Activated T-cell treated with anti-CD3 and anti-CD28 coated beads for 1 hour (primary cell): ENCODE results near the gene DENND4B.
A peak's percentile ranks its signal among the peaks of the same experiment; 100 is the strongest.
"Not testable (repeated sequence)": the region's sequence is repeated elsewhere in the genome, so short reads cannot be mapped to it uniquely, and the experiment has no call there.

ENCODE experiments used
- DNase-seq: peaks from one replicate; pipeline ENCODE4 v3.0.0-alpha.2; 2020; ENCODE audit warnings: low read depth

DENND4B gene, protein sequence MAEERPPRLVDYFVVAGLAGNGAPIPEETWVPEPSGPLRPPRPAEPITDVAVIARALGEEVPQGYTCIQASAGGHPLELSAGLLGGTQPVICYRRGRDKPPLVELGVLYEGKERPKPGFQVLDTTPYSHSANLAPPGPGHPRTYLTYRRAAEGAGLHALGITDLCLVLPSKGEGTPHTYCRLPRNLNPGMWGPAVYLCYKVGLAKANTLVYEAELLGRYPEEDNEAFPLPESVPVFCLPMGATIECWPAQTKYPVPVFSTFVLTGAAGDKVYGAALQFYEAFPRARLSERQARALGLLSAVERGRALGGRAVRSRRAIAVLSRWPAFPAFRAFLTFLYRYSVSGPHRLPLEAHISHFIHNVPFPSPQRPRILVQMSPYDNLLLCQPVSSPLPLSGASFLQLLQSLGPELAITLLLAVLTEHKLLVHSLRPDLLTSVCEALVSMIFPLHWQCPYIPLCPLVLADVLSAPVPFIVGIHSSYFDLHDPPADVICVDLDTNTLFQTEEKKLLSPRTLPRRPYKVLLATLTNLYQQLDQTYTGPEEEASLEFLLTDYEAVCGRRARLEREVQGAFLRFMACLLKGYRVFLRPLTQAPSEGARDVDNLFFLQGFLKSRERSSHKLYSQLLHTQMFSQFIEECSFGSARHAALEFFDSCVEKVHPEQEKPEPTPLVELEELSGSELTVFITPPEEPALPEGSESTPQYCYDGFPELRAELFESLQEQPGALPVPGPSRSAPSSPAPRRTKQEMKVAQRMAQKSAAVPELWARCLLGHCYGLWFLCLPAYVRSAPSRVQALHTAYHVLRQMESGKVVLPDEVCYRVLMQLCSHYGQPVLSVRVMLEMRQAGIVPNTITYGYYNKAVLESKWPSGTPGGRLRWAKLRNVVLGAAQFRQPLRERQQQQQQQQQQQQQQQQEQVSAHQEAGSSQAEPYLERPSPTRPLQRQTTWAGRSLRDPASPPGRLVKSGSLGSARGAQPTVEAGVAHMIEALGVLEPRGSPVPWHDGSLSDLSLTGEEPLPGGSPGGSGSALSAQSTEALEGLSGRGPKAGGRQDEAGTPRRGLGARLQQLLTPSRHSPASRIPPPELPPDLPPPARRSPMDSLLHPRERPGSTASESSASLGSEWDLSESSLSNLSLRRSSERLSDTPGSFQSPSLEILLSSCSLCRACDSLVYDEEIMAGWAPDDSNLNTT (N-terminal part only)

DNA sequence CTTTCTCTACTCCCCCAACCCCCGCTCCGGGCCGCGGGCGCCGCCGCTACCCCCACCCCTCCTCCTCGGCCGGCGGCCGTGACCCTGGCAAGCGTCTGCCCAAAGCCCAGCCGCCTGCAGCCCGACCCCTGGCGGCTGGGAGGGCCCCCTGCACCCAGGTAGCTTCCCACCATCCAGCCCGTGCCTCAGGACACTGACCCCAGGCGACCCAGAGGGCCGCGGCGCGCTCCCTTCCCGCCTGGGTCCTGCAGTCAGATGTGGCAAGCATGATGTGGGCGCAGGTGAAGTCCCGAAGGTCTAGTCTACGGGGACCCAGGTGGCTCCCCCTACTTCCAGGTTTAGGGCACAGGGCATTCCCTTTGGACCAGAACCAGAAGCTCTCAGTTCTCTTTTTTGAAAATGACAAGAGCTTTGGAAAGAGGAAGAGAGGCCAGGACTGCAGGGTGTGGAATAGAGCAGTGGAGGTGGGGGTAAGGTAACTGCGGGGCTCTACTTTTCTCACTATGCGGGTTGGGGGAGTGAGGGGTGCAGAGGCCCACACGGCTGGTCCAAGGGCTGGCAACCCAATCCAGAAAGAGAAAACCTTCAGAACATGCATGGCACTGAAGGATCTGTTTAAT, at the start of gene DENND4B:
Gene DENND4B (minus strand): TSS at position 97 of the 620 bp plus-strand sequence. CDS start 2,344 bp downstream, outside the sequence.
- DNase-seq, result peak; percentile 61

DNA sequence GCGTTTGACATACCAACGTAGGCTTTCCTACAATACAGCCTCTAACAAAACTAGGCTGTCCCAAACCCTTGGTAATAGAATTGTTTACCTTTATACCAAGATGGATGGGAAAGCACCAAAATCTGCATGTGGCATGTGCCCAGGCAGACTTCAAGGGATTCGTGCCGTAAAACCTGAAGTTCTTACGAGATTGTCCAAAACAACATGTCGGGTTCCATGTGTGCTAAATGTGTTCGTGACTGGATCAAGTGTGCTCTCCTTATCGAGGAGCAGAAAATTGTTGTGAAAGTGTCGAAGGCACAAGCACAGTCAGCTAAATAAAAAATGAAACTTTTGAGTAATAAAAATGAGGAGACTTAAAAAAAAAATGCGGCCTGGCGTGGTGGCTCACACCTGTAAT, 49.1 kb upstream of the DENND4B start:
- no peak for DNase-seq

DNA sequence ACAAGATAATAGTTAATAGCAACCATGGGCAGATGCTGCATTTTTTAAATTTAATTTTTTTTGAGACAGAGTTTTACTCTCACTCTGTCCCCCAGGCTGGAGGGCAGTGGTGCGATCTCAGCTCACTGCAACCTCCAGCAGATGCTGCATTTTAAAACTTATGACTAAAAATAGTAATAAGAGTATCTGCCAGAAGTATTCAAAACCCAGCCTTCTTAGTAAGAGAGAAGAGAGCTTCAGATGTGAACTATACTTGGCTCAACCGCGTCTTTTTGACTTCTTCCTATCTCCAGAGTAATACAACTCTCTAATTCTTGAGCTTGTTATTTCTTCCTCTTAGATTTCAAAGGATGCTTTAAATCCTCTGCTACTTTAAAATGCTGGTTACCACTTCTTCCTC, 48.7 kb upstream of the DENND4B start:
- DNase-seq, result no peak

DNA sequence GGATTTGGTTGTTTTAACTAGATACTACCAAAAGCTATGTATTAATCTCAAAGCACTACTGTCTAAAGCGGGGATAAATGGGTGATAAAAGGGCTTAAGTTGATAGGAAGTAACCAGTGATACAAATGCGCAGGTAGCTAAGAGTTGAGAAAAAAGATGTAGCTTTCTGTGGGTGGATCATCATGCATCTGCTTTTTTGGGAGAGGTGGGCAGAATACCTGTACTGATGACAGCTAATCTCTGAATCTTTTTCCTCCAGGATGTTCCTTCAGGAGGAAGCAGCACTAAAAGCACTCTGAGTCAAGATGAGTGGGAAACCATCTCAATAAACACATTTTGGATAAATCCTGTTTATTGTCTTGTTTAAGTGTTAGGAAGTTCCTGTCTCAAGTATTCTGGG, 45.3 kb upstream of the DENND4B start:
- no peak for DNase-seq

DNA sequence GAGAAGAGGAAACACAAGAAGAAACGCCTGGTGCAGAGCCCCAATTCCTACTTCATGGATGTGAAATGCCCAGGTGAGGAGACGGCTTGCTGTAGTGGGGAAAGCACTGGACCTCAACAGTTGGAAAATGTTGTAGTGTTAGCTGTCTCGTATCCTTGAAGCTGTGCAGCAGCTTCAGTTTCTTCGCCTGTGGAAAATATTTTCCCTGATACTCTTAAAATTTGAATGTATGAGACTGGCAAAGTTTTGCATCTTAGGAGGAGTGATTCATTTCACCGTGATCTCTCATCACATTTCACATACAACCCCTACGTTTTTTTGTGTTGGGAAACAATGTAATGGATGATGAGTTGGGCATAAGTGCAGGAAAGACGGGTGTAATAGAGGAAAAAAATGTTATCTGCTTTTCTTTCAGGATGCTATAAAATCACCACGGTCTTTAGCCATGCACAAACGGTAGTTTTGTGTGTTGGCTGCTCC, 44.7 kb upstream of the DENND4B start:
- DNase-seq, result no peak

DNA sequence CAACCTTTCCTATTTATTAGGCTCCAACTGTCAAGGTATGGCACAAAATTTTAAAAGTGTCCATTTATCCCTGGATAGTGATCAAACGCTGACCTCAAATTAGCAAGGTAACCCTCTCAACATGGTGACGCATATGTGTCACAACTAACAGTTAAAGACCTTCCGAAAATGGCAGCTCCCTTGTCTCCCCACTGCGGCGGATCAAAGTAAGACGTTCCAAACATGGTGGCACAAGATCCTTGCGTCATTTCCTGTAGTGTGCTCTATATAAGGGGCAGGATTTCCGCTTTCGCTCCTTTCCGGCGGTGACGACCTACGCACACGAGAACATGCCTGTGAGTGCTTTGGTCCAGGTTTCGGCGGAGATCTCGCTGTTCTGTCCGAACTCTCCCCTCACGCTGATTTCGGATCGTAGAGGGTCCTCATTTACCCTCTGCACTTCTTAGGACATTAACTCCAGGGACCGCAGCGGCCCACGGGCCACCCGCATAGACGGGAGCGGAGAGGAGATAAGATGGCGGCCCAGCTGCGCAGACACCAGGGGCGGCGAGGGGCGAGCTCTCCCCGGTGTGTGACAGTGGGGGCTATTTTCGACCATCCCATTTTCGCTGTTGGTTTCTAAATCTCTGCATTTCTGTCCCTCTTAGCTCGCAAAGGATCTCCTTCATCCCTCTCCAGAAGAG, 44.1 kb upstream of the DENND4B start, which contains the start of gene RPS27:
Gene RPS27 (plus strand): TSS at position 295 of the 683 bp plus-strand sequence. CDS start 35 bp downstream, at position 330.
- peak; percentile 75 for DNase-seq

DNA sequence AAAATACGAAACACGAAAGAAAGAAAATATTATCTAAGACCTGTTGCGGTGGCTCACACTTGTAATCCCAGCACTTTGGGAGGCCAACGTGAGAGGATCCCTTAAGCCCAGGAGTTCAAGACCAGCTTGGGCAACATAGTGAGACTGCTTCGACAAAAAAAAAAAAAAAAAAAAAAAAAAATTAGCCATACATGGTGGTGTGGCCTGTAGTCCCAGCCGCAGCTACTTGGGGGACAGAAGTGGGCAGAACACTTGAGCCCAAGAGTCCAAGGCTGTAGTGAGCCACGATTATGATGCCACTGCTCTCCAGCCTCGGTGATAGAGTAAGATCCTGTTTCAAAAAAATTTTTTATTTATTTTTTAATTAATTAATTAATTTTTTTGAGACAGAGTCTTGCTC, 41.1 kb upstream of the DENND4B start:
- DNase-seq, result no peak

DNA sequence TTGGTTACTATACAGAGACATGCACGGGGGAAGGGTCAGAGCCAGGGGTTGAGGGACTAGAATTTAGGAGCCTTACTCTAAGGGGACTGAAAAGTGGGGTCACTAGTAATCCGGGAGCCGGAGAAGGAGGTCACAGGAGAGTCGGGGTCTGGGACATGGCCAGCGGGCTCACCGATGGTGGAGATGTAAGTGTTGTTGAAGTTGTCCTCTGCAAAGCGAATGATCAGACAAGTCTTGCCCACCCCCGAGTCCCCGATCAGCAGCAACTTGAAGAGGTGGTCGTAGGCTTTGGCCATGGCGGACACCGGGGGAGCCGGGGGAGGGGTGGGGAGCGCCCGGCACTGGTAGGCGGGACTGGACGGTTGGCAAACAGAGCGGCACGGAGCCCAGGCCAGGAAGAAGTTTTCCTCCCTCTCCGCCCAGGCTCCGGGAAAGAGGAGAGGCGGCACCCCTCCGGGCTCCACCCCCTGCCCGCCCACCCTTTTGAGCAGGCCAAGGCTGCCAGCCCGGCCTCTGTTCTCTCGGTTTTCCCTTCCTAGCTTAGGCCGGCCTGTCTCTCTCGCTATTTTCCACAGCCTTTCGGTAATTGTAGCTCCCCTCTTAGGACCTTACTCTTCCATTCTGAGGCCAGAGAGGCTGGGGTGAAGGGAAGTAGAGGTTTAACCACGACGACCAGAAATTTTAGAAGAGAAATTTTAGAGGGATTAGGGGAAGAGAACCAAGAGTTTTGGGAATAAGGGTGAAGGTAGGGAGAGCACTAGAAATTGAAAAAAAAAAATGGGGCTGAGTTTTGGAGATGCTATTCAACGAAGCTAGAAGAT, 39.6 kb upstream of the DENND4B start, which contains the start of gene RAB13:
Gene RAB13 (minus strand): TSS at position 399 of the 821 bp plus-strand sequence. CDS start 103 bp downstream, at position 296.
- no peak for DNase-seq

DNA sequence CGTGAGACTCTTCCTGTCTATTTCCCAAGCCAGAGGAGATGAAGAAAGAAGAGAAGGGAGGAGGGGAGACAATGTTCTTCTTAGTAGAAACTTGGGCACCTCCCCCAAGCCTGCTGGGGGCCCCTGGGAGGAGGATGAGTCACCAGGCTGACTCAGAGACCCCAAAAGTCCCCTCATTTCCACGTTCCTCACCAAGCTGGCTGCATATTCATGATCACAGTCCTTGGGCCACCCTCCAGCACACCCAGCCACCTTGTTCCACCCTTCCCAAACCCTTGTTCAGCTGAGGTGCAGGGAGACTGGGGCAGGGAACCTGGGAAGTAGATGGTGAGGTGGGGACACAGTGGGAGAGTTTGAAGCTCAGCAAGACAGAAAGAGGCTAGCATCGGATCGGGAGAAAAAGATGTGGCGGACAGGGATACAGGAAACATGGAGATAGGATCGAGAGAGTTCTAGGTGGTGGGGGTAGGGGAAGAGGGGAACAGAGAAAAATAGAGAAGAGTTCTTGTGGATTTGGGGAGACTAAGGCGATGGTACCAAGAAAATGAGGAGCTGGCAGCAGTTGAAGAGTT, 38.9 kb upstream of the DENND4B start:
- no peak for DNase-seq

DNA sequence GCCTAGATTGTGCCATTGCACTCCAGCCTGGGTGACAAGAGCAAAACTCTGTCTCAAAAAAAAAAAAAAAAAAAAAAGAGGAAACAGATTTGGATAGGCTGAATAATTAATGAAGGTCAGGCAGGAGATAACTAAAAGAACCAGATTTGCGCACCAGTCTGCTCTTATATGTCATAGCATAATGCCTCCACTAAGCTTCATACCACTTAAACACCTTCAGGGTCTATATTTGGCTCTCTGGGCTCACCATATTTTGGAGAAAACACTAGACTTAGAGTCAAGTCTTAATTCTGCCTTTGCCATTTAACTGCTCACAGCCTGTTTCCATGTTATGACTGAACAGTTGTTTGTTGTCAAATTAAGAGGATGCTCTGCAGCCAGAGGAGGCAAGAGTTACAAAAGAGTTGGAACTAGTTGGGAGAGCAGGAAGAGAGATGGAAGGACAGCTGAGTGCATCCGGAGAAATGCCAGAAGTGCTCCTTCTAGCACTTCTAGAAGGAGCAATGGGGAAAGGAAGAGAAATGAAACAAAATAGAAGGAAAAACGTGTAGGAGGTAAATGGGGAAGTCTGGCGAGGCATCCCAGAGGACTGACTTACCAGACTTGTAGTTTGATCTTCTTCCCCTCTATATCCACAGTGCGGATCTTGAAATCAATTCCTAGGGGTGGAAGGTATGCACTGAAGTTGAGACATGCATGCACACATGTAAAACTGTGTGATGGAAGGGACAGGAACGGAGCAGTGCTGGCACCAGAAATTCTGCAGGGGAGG, 37.8 kb upstream of the DENND4B start:
- DNase-seq, result no peak

DNA sequence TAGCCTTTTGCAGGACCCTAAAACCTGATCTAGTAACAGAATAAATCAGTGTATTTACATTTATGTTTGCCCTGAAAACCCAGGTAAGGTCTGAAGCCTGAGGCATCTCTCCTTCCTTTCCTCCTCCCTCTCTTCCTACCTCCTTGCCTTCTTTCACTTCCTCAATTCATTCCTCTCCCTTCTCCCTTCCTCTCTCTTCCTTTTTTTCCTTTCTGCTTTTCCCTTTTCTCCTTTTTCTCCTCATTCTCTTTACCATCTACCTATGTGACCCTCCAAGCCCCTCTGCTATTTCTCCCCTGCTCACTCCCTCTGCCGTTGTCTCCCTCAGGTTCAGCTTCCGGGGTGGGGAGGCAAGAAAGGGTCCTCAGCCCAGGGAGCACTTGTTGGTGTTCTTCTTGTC, 35.2 kb upstream of the DENND4B start:
- not testable (repeated sequence) for DNase-seq

DNA sequence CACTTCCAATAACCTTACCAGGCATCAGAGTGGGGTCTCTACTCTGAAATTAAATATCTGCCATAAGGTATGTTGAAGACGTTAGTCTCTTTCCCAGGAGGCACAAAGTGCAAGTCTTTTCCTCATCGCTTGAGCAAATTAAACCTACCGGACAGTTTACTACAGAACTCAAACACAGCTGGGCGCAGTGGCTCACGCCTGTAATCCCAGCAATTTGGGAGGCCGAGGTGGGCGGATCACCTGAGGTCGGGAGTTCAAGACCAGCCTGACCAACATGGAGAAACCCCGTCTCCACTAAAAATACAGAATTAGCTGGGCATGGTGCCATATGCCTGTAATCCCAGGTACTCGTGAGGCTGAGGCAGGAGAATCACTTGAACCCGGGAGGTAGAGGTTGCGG, 32.6 kb upstream of the DENND4B start:
- not testable (repeated sequence) for DNase-seq

DNA sequence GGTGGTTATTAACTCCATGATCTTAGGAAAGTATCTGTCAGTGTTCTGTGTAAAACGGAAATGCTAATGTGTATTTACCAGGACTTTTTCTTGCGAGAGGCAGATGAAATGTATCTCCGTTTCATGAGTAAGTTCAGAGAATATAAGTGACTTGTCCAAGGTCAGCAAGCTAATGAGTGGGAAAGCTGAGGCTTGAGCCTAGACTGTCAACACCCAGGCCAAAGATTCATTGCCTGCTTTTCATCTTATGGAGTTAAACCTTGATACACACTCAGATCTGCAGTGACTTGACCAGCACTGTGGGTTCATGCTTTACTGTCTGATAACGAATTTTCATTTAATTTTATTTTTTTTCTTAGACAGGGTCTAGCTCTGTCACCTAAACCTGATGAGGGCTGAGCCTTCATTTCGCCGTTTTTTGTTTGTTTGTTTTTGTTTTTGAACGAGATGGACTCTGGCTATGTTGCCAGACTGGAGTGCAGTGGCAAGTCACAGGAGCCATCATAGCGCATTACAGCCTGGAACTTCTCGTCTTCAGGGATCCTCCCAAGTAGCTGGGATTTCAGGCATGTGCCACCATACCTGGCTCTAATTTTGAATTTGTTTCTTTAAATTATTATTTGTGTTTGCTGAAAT, 31.9 kb upstream of the DENND4B start:
- no peak for DNase-seq

DNA sequence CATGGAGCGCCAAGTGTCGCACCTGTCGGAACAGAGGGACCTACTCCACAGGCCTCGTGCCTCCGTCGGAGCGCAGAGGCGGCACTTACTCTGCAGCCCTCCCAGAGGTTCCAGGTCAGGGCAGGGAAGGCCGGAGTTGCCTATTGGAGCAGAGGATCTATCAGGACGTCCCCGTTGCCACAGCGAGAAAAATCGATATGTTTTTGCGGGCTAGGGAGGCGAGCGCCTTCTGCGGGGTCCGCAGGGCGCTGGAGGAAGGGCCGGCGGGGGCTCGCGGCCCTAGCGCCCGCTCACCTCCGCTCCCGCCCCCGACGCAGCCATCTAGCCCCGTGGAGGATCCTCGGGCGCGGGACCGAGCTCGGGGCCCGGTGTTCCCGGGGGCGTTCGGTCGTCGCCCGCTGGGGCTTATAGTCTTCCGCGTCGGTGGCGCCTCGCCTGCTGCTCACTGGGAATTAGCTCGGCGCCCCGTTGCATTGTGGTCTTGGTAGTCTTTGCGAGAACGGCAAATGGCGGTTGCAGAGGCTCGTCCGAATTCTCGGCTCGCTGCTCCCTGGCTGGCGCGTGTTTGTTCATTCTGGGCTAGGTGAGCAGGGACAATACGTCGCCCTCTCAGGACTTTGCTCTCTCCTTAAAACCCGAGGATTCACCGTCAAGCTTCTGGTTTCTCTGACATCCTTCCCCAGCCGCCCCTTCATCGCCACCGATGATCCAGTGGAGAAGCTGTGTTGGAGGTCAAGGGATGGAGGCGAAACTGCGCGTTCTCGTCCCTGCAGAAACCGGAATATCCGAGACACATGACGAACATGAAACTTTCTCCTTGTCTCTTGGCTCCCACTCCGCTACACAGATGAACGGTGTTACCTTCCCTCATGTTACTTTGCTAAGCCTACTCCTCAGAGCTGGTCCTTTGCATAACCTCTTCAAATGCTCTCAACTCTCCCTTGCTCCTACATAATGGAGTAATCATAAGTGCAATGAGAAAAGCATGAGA, 31.0 kb upstream of the DENND4B start, which contains the start of gene JTB:
Gene JTB (minus strand): TSS at position 425 of the 991 bp plus-strand sequence. CDS start 422 bp downstream, at position 3.
- DNase-seq, result peak; percentile 75

DNA sequence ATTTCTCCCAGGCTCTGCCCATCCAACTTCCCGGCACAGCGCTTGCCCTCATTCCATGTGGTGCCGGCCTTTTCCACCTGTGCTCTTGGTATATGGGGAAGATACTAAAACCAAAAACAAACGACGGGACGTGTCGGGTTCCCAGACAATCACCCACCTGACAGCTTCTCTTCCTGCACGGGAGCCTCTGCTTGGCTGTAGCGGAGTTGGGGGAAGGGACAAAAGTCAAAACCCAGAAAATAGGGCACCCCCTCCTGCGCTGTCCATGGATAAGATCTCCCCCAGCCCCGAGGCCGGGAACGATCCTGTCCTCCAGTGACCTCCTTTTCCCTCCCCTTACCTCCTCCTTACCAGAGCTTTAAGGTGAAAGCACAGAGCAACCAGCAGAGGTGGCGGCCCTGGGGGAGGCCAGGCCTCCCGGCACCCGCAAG, 30.3 kb upstream of the DENND4B start:
- no peak for DNase-seq

DNA sequence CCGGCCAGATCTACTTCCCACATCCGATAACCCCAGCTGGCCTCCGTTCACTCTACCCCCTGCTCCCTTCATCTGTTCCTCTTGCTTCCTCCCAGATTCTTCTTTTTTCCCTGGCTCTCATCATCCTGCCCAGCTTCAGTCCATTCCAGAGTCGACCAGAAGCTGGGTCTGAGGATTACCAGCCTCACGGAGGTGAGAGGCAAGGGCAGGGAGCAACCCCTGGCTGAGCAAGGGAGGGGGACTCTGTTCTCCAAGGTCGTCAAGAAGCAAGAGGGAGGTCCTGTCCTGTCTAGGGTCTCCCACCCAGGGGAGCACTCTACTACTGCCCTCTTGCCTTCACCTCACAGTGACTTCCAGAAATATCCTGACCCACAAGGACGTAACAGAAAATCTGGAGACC, 27.0 kb upstream of the DENND4B start:
- DNase-seq, result no peak

DNA sequence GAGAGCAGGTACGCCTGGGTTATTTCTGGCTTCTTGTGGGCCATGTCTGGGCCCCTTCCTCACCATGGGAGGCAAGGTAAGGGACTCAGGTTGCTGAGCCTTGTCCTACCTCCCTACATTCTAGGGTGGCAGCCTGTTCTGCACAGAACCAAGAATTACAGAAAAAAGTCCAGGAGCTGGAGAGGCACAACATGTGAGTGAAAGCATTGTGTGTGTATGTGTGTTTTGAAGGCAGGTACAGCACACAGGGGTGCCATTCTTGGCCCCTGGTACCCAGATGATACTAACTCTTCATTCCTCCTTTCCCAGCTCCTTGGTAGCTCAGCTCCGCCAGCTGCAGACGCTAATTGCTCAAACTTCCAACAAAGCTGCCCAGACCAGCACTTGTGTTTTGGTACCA, 26.6 kb upstream of the DENND4B start:
- no peak for DNase-seq
